ENCODE results near the gene RGS5.

- TF ChIP-seq CTCF (optimal IDR thresholded peaks at IDR 0.05 in 1 of 3, IDR thresholded peaks at IDR 0.05 in 1 of 3, conservative IDR thresholded peaks at IDR 0.05 in 1 of 3; ENCODE audit: extremely low read depth in 1 of 3, insufficient read depth in 2 of 3, low read length in 3 of 3) (no peak), EZH2 (IDR thresholded peaks at IDR 0.05; ENCODE audit: low read length) (no peak)
Observed at GRCh38 chr1:163230827-163231226, 28.1 kb upstream of the RGS5 start.
